CD4-positive, alpha-beta T cell treated with Interferon gamma for 1 hour (primary cell): ENCODE measurements around the gene CACNG1.

Experiments
- DNase-seq: peaks from one replicate; pipeline ENCODE4 v3.0.0-alpha.2; 2020

CACNG1 gene

DNA sequence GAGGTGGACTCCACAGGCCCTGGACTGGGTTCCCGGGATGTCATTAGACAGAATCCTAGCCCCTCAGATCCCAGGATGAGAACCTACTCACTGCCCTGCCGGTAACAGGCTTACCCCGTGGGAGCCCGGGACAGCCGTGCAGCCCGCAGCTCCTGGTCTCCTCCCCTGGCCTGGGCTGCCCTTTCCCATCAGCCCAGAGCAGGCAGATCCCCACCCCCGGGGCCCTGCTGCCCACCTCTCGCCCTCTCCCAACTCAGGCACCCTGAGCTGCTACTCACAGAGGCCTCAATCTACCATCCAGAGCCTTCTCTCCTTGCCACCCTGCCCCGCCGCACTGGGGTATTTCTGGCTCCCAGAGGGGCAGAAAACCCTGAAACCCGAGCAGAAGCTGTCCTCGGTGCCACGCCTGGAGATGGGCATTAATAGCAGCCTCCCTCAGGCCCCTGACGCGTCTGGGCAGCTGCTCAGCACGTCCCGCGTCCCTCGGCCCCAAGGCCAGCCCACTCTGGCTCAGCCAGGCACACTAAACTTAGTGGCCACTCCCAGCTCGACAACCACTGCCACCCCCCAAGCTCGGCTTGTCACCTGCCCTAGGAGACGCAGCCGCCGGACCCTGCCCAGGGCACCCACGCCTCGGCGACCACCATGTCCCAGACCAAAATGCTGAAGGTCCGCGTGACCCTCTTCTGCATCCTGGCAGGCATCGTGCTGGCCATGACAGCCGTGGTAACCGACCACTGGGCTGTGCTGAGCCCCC is at the start of gene CACNG1:
TSS of gene CACNG1 (plus strand) at position 539 of the 757 bp plus-strand sequence. CDS start at position 646, 107 bp downstream.
- DNase-seq = no peak

- no peak for DNase-seq
Observed at GRCh38 chr17:66994930-66995535, 49.3 kb upstream of the CACNG1 start.

- DNase-seq = no peak
Observed at GRCh38 chr17:66995944-66996343, 48.4 kb upstream of the CACNG1 start.

- no peak for DNase-seq
Observed at GRCh38 chr17:66996926-66997325, 47.4 kb upstream of the CACNG1 start.

DNA sequence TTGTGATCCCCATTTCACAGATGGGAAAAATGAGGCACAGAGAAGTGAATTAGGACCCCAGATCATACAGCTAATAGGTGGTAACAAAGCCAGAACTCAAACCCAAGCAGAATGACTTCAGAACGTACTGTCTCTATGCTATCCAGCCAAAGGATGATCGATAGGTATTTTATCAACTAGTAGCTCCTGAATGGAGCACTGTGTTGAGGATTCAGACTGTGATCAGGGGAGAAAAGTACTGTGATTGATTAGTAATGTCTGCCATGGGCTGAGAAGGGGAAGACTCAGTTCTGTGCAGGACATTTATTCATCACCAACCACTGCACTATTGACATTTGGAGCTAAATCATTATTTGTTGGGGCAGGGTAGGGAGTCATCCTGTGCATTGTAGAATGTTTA is 41.1 kb upstream of the CACNG1 start:
- DNase-seq = no peak

GRCh38 chr17:67004181-67004580 is 40.2 kb upstream of the CACNG1 start:
- no peak for DNase-seq

GRCh38 chr17:67007266-67007665 is 37.1 kb upstream of the CACNG1 start:
- DNase-seq = no peak

- DNase-seq = no peak
Observed at GRCh38 chr17:67008101-67008500, 36.3 kb upstream of the CACNG1 start.

DNA sequence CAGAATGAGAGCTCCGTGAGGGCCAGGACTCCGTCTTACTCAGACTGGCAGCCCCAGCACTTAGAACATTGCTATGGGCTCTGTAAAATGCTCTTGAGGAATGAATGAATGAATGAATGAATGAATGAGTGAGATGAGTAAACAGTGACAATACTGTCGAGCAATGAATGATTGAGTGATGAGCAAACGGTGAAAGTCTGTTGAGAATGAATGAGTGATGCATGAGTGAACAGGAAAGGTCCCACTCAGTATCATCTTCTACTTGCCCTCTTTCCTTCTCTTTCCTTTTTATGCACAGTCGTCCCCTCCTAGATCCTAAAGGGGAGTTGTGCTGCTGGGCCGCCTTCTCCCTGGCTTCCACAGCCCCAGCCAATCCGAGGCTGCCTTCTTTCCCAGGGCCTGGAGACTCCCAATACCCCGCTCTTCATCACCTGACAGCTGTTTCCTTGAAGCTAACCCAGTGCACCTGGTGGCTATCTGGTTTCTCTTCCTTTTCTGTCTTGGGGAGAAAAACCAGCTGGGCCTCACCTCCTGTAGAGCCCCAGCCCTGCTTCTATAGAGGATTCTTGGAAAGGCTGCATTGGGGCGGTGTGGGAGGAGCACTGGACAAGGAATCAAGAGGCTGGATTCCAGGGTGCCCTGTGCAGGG is 32.7 kb upstream of the CACNG1 start:
- DNase-seq = no peak

- DNase-seq = no peak
Observed at GRCh38 chr17:67013891-67014290, 30.5 kb upstream of the CACNG1 start.

GRCh38 chr17:67015001-67015400 is 29.4 kb upstream of the CACNG1 start:
- no peak for DNase-seq

GRCh38 chr17:67016039-67016762 is 28.2 kb upstream of the CACNG1 start:
- no peak for DNase-seq

DNA sequence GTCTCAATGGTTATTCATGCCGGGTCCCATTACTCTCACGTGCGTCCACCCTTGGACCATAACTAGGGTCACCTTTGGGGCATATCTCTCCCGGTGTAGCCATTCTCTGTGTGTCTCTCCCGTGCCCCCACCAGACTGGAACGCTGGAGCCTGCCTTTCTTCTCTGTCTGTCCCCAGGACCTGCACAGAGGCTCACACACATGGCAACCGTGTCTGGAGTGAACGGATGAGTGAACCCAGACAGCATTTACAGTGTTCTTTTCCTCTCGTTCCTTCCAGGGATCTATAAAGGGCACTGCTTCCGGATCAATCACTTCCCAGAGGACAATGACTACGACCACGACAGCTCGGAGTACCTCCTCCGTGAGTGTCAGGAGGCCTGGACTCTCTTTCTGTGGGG is 26.4 kb upstream of the CACNG1 start:
- no peak for DNase-seq

GRCh38 chr17:67018471-67019434 is 25.6 kb upstream of the CACNG1 start:
- DNase-seq = no peak

DNA sequence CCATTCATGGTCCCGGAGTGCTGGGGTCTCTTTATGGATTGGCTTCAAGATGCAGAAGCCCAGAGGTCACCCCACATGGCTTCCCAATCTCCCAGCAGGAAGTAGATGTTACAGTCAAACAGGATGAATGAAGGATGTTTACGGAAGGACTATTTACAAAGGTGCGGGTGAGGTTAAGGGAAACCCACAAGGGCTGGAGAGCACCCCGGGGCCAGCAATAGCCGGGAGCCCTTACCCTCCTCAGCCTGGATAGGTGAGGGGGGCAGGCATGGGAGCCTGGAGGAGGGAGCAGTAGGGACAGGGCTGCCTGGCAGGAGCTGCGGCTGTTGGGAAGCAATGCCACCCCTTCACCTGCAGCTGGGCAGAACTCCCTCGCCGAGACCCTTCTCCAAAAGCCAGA is 24.5 kb upstream of the CACNG1 start:
- DNase-seq = no peak

GRCh38 chr17:67020293-67020766 is 24.0 kb upstream of the CACNG1 start:
- no peak for DNase-seq

- no peak for DNase-seq
Observed at GRCh38 chr17:67021196-67021595, 23.2 kb upstream of the CACNG1 start.

GRCh38 chr17:67021743-67022450 is 22.5 kb upstream of the CACNG1 start:
- DNase-seq = no peak

GRCh38 chr17:67022451-67022810 is 21.9 kb upstream of the CACNG1 start:
- DNase-seq = no peak

DNA sequence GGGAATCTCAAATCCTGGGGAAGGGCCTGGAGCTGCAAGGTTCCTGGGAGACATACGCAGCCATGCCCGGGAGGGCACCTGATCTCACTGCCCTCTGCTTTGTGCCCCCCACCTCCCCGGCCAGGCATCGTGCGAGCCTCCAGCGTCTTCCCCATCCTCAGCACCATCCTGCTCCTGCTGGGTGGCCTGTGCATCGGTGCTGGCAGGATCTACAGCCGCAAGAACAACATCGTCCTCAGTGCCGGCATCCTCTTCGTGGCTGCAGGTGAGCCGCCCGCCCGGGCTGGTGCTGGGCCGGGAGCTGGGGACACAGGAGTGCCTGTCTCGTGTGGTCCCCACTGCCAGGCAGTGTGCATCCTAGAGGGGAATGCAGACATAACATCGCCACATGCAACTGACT is 19.6 kb upstream of the CACNG1 start:
- no peak for DNase-seq

DNA sequence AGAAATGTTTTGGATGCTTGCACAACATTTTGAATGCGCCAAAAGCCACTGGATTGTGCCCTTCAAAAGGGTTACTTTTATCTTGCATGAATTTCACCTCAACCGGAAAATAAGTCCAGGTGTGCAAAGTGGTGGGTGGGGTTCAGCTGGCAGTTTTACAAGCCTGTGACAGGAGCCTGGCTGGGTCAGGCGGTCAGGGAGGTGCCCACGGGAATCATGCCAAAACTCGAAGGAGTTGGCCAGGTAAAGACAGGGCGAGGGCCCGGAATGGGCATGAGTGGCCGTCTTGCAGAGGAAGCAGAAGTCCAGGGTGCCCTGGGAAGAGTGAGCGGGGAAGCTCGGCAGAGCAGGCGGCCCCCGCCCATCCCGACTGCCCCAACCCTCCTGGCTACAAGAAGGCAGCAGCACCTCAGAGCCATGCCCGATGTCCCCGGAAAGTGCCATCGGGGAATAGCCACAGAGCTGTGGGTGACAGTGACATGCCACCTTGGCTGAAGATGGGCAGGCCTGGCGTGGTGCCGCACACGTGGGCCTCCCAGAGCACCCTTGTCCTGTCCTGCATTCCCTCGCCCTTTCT is 19.1 kb upstream of the CACNG1 start:
- no peak for DNase-seq
